Measurements from ENCODE around the gene TTLL10. TPM values are rescaled to one million over a fixed set of nuclear protein-coding genes. Genes with fewer than 3 reads are reported as not detected.

The TTLL10 gene
- total RNA-seq, 4 donors from 2014 or later = not detected

- TF ChIP-seq CTCF (IDR thresholded peaks at IDR 0.05) (no peak), POLR2A (IDR thresholded peaks at IDR 0.05) (no peak), POLR2AphosphoS5 (IDR thresholded peaks at IDR 0.05) (no peak), EP300 (IDR thresholded peaks at IDR 0.05) (no peak)
- no peaks in the 10 kb centered on the region for H3K9me3 ChIP-seq
- peaks cover 8% of the 10 kb centered on the region for H3K27me3 ChIP-seq
- DNase-seq (ENCODE audit: low spot score in 2 of 2) = no peak
- no peak overlapping the region for H3K27ac ChIP-seq
- no CpG with 5 or more reads among the region's 19 CpGs for WGBS
- no peaks in the 10 kb centered on the region for H3K36me3 ChIP-seq
- H3K4me1 ChIP-seq = peaks cover 42% of the 10 kb centered on the region
- no peak overlapping the region for H3K4me3 ChIP-seq
Measured at GRCh38 chr1:1238702-1239178, 65.1 kb downstream of the TTLL10 start.

GRCh38 chr1:1239227-1239613 is 65.5 kb downstream of the TTLL10 start:
- WGBS = 38% methylated on average over 6 of the region's 15 CpGs

GRCh38 chr1:1239614-1240347 is 66.1 kb downstream of the TTLL10 start:
- Histone ChIP-seq H3K4me1 (peaks cover 42% of the 10 kb centered on the region), H3K4me3 (no peak overlapping the region), H3K27ac (no peak overlapping the region), H3K36me3 (no peaks in the 10 kb centered on the region), H3K9me3 (no peaks in the 10 kb centered on the region), H3K27me3 (peaks cover 8% of the 10 kb centered on the region)
- no peak for TF ChIP-seq EP300 (IDR thresholded peaks at IDR 0.05)
- TF ChIP-seq POLR2AphosphoS5 (IDR thresholded peaks at IDR 0.05) = no peak
- no peak for TF ChIP-seq CTCF (IDR thresholded peaks at IDR 0.05)
- no peak for TF ChIP-seq POLR2A (IDR thresholded peaks at IDR 0.05)
- WGBS = no CpG with 5 or more reads among the region's 30 CpGs
- DNase-seq (ENCODE audit: low spot score in 2 of 2) = no peak

More at GRCh38 chr1:1239227-1239613, 65.5 kb downstream of the TTLL10 start:
- Histone ChIP-seq H3K9me3 (no peaks in the 10 kb centered on the region), H3K4me1 (peaks cover 42% of the 10 kb centered on the region), H3K27me3 (peaks cover 8% of the 10 kb centered on the region), H3K27ac (no peak overlapping the region), H3K36me3 (no peaks in the 10 kb centered on the region), H3K4me3 (no peak overlapping the region)
- DNase-seq (ENCODE audit: low spot score in 2 of 2) = no peak
- TF ChIP-seq CTCF (IDR thresholded peaks at IDR 0.05) (no peak), POLR2A (IDR thresholded peaks at IDR 0.05) (no peak), EP300 (IDR thresholded peaks at IDR 0.05) (no peak), POLR2AphosphoS5 (IDR thresholded peaks at IDR 0.05) (no peak)

GRCh38 chr1:1240348-1240732 is 66.7 kb downstream of the TTLL10 start:
- no peaks in the 10 kb centered on the region for H3K36me3 ChIP-seq
- no peak overlapping the region for H3K4me3 ChIP-seq
- no peak overlapping the region for H3K27ac ChIP-seq
- DNase-seq (ENCODE audit: low spot score in 2 of 2) = no peak
- H3K4me1 ChIP-seq = peaks cover 42% of the 10 kb centered on the region
- no peak for TF ChIP-seq POLR2AphosphoS5 (IDR thresholded peaks at IDR 0.05)
- no peak for TF ChIP-seq CTCF (IDR thresholded peaks at IDR 0.05)
- TF ChIP-seq POLR2A (IDR thresholded peaks at IDR 0.05) = no peak
- TF ChIP-seq EP300 (IDR thresholded peaks at IDR 0.05) = no peak
- H3K27me3 ChIP-seq = peaks cover 10% of the 10 kb centered on the region
- H3K9me3 ChIP-seq = no peaks in the 10 kb centered on the region
- no CpG with 5 or more reads among the region's 11 CpGs for WGBS

- Histone ChIP-seq H3K36me3 (no peaks in the 10 kb centered on the region), H3K4me3 (no peak overlapping the region), H3K9me3 (no peaks in the 10 kb centered on the region), H3K27ac (no peak overlapping the region), H3K27me3 (peaks cover 16% of the 10 kb centered on the region), H3K4me1 (peaks cover 48% of the 10 kb centered on the region)
- TF ChIP-seq POLR2A (IDR thresholded peaks at IDR 0.05) (no peak), EP300 (IDR thresholded peaks at IDR 0.05) (no peak), POLR2AphosphoS5 (IDR thresholded peaks at IDR 0.05) (no peak), CTCF (IDR thresholded peaks at IDR 0.05) (no peak)
- no peak for DNase-seq (ENCODE audit: low spot score in 2 of 2)
- WGBS = 22% methylated on average over 9 of the region's 23 CpGs
Measured at GRCh38 chr1:1240822-1241587, 67.3 kb downstream of the TTLL10 start.
